VCaP (cell line): Measurements from ENCODE around the gene ARL5B.

Source experiments
- H3K27ac ChIP-seq: fragments of 450-650 bp; 2 replicates; pipeline ENCODE4 v1.5.1; 2017
- TF ChIP-seq, protein P1 (sequence below): fragments of 450-650 bp; conservative IDR thresholded peaks from 2 replicates; pipeline ENCODE4 v1.5.1; 2017; ENCODE audit warnings: mild to moderate bottlenecking, moderate library complexity

Gene ARL5B

DNA sequence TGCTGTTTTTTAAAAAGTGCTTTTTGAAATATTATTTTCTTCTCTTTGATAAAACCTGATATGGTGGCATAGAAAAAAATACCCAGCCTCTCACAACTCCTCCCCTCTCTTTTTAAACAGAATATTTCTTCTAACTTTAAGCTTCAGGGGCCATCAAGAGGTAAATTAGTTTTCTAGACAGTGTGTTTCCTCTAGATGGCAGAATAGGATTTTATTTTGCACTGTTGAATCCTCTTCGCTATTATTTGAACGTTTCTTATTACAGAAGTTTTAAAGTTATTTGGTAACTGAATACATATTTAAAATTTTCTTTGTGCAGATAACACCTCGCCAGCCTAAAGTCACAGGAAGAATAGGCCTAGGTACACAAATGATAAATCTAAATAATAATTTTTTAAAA lies 30.3 kb downstream of the ARL5B start:
- H3K27ac ChIP-seq: no peak overlapping the region
- TF ChIP-seq, protein P1, sequence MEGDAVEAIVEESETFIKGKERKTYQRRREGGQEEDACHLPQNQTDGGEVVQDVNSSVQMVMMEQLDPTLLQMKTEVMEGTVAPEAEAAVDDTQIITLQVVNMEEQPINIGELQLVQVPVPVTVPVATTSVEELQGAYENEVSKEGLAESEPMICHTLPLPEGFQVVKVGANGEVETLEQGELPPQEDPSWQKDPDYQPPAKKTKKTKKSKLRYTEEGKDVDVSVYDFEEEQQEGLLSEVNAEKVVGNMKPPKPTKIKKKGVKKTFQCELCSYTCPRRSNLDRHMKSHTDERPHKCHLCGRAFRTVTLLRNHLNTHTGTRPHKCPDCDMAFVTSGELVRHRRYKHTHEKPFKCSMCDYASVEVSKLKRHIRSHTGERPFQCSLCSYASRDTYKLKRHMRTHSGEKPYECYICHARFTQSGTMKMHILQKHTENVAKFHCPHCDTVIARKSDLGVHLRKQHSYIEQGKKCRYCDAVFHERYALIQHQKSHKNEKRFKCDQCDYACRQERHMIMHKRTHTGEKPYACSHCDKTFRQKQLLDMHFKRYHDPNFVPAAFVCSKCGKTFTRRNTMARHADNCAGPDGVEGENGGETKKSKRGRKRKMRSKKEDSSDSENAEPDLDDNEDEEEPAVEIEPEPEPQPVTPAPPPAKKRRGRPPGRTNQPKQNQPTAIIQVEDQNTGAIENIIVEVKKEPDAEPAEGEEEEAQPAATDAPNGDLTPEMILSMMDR: peak; percentile 65

DNA sequence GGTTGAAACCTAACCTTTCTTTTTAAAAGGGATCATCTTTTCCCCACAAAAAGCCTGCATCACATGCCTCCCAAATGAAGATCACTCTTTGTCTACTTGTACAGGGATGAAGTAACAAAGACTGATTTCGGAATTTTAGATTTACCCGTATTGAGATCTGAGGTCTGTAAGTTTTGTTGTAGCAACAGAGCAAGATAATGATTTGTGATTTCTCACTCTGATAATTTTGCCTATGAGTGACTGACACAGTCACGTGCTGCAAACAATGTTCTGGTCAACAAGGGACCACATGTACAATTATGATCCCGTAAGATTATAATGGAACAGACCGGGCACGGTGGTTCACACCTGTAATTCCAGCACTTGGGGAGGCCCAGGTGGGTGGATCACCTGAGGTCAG lies 31.3 kb downstream of the ARL5B start:
- TF ChIP-seq, protein P1: no peak
- H3K27ac ChIP-seq: no peak overlapping the region

DNA sequence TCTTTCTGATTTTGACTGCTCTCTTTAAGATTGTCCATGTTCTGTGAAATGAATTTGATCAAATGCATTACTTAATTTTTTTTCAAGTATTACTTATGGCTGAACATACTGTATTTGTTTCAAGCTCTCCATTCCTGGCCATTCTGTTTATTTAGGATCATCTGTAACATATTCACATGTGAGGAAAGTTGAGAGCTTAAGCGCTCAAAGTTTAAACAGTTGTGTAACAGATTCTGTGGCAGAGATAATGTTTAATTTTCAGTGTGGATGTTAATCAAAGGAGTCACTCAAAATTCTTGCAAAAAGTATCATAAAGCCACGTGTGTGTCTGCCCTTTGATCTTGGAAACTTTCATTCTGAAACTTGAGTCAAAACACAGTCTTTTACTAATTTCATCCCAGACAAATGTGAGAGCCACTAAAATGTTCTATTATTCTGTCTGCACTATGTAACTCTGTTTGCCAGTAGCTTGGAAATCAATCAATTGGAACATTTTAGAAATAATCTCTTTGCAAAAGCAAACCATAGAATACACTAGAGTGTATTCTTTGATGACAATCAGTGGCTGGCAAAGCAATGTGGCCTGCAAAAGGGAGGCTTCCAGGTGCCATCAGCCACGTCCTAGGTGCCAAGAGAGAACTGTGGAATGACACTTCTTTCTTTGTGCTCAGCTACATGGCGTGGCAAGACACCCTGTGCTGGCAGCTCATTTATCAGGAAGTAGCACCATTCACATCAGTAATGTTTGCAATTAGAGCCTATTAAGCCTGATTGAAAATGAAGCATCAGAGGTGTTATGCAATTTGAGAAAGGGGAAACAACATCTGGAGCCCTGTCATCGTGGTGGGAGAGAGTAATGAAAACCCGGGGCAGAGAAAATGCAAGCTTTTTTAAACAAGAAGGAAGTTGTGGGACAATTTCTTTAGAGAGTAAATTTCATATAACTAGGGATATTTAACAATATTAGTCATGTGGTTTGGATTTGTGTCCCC lies 40.9 kb downstream of the ARL5B start:
- TF ChIP-seq, protein P1: no peak
- H3K27ac ChIP-seq: no peak overlapping the region

DNA sequence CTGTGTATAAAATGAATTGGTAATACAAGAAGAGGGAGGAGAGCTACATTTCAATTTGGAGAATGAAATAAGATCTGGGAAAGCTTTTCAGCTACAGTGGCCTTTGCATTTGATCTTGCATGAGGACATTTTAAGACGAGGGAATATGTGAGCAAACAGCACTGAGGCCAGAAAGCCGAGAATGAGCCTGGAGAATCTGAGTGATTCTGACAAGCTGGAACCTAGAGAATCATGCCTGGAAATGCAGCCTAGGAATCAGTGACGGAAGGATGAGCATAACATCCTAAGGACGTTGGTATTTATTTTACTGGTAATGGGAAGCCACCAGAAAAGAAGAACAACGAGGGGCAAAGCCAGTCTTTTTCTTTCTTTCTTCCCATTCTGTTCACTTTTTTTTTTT lies 44.3 kb downstream of the ARL5B start:
- H3K27ac ChIP-seq: no peak overlapping the region
- TF ChIP-seq, protein P1: no peak

DNA sequence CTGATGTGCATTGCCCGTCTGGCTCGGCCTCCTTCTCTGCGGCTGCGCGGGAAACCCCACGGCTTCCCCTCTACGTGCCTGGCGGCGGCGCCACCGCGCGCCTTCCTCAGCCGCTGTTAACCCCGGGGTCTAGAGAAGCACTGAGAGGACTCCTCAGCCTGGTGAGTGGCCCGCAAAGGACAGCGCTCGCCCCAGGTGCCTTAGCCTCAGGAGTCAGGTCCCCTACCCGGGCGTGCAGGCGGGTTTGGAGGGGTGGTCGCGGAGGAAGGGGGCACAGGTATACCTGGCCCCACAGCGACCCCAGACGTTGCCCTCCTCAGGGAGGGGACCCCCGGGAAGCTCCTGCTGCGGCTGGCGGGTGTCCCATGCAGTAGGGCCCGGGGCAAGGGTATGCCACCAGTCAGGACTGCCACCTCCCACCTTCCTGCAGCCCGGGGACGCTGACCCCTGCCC lies 51.0 kb downstream of the ARL5B start:
- H3K27ac ChIP-seq: no peak overlapping the region
- TF ChIP-seq, protein P1: no peak

DNA sequence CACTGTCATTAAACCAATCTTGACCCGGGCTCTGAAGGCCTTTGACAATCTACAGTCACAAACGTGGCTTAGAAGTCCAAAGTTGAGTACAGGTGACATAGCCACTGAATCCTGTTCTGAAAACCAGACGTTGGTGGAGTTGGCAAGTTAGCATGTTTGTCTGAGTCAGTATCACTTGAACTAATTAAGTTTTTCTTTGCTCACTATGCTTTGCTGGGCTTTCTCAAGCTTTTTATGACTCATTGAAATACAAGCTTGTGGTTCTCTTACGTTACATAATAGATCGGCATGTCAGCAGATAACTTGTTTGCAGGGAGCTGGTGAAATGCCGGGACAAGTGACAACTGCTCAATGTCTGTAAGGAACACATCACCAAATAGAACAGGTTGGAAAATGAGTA lies 53.8 kb downstream of the ARL5B start:
- no peak overlapping the region for H3K27ac ChIP-seq
- TF ChIP-seq, protein P1: no peak

DNA sequence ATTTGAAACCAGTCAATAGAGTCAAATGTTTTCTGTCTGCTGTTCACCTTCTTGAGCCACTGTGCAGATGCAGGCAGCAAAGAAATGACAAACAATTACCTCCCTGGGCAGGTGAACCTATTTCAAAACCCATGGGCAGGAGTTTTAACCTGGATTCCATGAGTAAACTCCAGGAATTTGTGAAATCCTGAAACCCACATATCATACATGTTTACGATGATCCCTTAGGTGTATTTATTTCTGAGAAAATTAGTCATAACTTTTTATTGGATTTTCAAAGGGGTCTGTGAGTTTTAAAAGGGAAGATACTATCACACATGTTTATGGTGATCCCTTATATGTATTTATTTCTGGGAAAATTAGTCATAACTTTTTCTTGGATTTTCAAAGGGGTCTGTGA lies 59.8 kb downstream of the ARL5B start:
- no peak overlapping the region for H3K27ac ChIP-seq
- TF ChIP-seq, protein P1: no peak
